T-helper 1 cell treated with Interleukin-12 subunit alpha and Interleukin-12 subunit beta and Interleukin-4 antibody, amounts not matched to agents 30 μg/mL and 1 μg/mL, for 36 hours (primary cell): Measurements from ENCODE around the gene GIPC1.
A peak's percentile ranks its signal among the peaks of the same experiment; 100 is the strongest.
"Not testable (repeated sequence)": the region's sequence is repeated elsewhere in the genome, so short reads cannot be mapped to it uniquely, and the experiment has no call there.

Experiments used
- H3K27ac Mint-ChIP-seq: one replicate; pipeline ENCODE4 v1.8.0; 2021; ENCODE audit warnings: mild to moderate bottlenecking, mixed read lengths
- H3K27me3 Mint-ChIP-seq: one replicate; pipeline ENCODE4 v1.8.0; 2021; ENCODE audit warnings: low read depth, mixed read lengths
- H3K36me3 Mint-ChIP-seq: one replicate; pipeline ENCODE4 v1.8.0; 2021; ENCODE audit warnings: low read depth, mixed read lengths
- H3K4me1 Mint-ChIP-seq: one replicate; pipeline ENCODE4 v1.8.0; 2021; ENCODE audit warnings: low read depth, mixed read lengths
- H3K4me3 Mint-ChIP-seq: one replicate; pipeline ENCODE4 v1.8.0; 2021; ENCODE audit warnings: mild to moderate bottlenecking, moderate library complexity, mixed read lengths
- H3K9me3 Mint-ChIP-seq: one replicate; pipeline ENCODE4 v1.8.0; 2021; ENCODE audit warnings: mixed read lengths

The GIPC1 gene

GRCh38 chr19:14511229-14511593 lies 15.3 kb upstream of the GIPC1 start:
- Mint-ChIP-seq H3K27me3 (no peaks in the 10 kb centered on the region), H3K27ac (peak overlapping the region; percentile 27), H3K4me1 (peaks cover 36% of the 10 kb centered on the region), H3K36me3 (peaks cover 19% of the 10 kb centered on the region), H3K9me3 (no peaks in the 10 kb centered on the region), H3K4me3 (no peak overlapping the region)

GRCh38 chr19:14510311-14511228 lies 14.6 kb upstream of the GIPC1 start:
- no peak overlapping the region for H3K27ac Mint-ChIP-seq
- peaks cover 36% of the 10 kb centered on the region for H3K4me1 Mint-ChIP-seq
- peaks cover 12% of the 10 kb centered on the region for H3K36me3 Mint-ChIP-seq
- no peaks in the 10 kb centered on the region for H3K27me3 Mint-ChIP-seq
- H3K9me3 Mint-ChIP-seq = no peaks in the 10 kb centered on the region
- no peak overlapping the region for H3K4me3 Mint-ChIP-seq

GRCh38 chr19:14507704-14508542 lies 12.0 kb upstream of the GIPC1 start:
- H3K27me3 Mint-ChIP-seq = peaks cover 9% of the 10 kb centered on the region
- no peaks in the 10 kb centered on the region for H3K9me3 Mint-ChIP-seq
- H3K27ac Mint-ChIP-seq = peak overlapping the region; percentile 93
- H3K4me1 Mint-ChIP-seq = peaks cover 30% of the 10 kb centered on the region
- H3K4me3 Mint-ChIP-seq = no peak overlapping the region
- no peaks in the 10 kb centered on the region for H3K36me3 Mint-ChIP-seq

- Mint-ChIP-seq H3K36me3 (no peaks in the 10 kb centered on the region), H3K4me1 (peaks cover 30% of the 10 kb centered on the region), H3K4me3 (peak overlapping the region; percentile 46), H3K9me3 (no peaks in the 10 kb centered on the region), H3K27me3 (peaks cover 9% of the 10 kb centered on the region), H3K27ac (peak overlapping the region; percentile 93)
Measured at GRCh38 chr19:14505488-14506239, 9.7 kb upstream of the GIPC1 start.

- H3K27me3 Mint-ChIP-seq, H3K4me3 Mint-ChIP-seq, H3K36me3 Mint-ChIP-seq, H3K27ac Mint-ChIP-seq, H3K9me3 Mint-ChIP-seq: not testable (repeated sequence)
- peaks cover 26% of the 10 kb centered on the region for H3K4me1 Mint-ChIP-seq
Measured at GRCh38 chr19:14504575-14504974, 8.6 kb upstream of the GIPC1 start.

- no peak overlapping the region for H3K27ac Mint-ChIP-seq
- H3K36me3 Mint-ChIP-seq = no peaks in the 10 kb centered on the region
- no peaks in the 10 kb centered on the region for H3K9me3 Mint-ChIP-seq
- no peak overlapping the region for H3K4me3 Mint-ChIP-seq
- H3K27me3 Mint-ChIP-seq = peaks cover 9% of the 10 kb centered on the region
- peaks cover 23% of the 10 kb centered on the region for H3K4me1 Mint-ChIP-seq
Measured at GRCh38 chr19:14503285-14503684, 7.4 kb upstream of the GIPC1 start.

GRCh38 chr19:14502334-14503092 lies 6.6 kb upstream of the GIPC1 start:
- Mint-ChIP-seq H3K27ac (no peak overlapping the region), H3K27me3 (peaks cover 9% of the 10 kb centered on the region), H3K9me3 (no peaks in the 10 kb centered on the region), H3K4me1 (peaks cover 19% of the 10 kb centered on the region), H3K4me3 (no peak overlapping the region), H3K36me3 (no peaks in the 10 kb centered on the region)

- Mint-ChIP-seq H3K27ac (peak overlapping the region; percentile 68), H3K27me3 (no peaks in the 10 kb centered on the region), H3K36me3 (peaks cover 3% of the 10 kb centered on the region), H3K4me1 (peaks cover 17% of the 10 kb centered on the region), H3K4me3 (peak overlapping the region; percentile 75), H3K9me3 (no peaks in the 10 kb centered on the region)
Measured at GRCh38 chr19:14497228-14497921, 1.4 kb upstream of the GIPC1 start.

GRCh38 chr19:14496834-14497227 lies 904 bp upstream of the GIPC1 start:
- Mint-ChIP-seq H3K27ac (peak overlapping the region; percentile 68), H3K9me3 (no peaks in the 10 kb centered on the region), H3K36me3 (peaks cover 3% of the 10 kb centered on the region)

GRCh38 chr19:14495672-14496028 lies 277 bp downstream of the GIPC1 start:
- no peaks in the 10 kb centered on the region for H3K27me3 Mint-ChIP-seq
- H3K4me3 Mint-ChIP-seq = peak overlapping the region; percentile 80
- peak overlapping the region; percentile 68 for H3K27ac Mint-ChIP-seq
- no peaks in the 10 kb centered on the region for H3K9me3 Mint-ChIP-seq
- H3K36me3 Mint-ChIP-seq = peaks cover 3% of the 10 kb centered on the region
- peaks cover 17% of the 10 kb centered on the region for H3K4me1 Mint-ChIP-seq

More at GRCh38 chr19:14496834-14497227, 904 bp upstream of the GIPC1 start:
- H3K27me3 Mint-ChIP-seq = no peaks in the 10 kb centered on the region
- peaks cover 17% of the 10 kb centered on the region for H3K4me1 Mint-ChIP-seq
- peak overlapping the region; percentile 75 for H3K4me3 Mint-ChIP-seq

GRCh38 chr19:14494910-14495671 lies 836 bp downstream of the GIPC1 start:
- Mint-ChIP-seq H3K36me3 (peaks cover 3% of the 10 kb centered on the region), H3K27ac (peak overlapping the region; percentile 68), H3K4me1 (peaks cover 17% of the 10 kb centered on the region), H3K9me3 (no peaks in the 10 kb centered on the region), H3K27me3 (no peaks in the 10 kb centered on the region), H3K4me3 (peak overlapping the region; percentile 80)

GRCh38 chr19:14494411-14494810 lies 1.5 kb downstream of the GIPC1 start:
- H3K4me1 Mint-ChIP-seq = peaks cover 17% of the 10 kb centered on the region
- no peaks in the 10 kb centered on the region for H3K9me3 Mint-ChIP-seq
- no peaks in the 10 kb centered on the region for H3K27me3 Mint-ChIP-seq
- H3K27ac Mint-ChIP-seq = peak overlapping the region; percentile 49
- H3K36me3 Mint-ChIP-seq = peaks cover 8% of the 10 kb centered on the region
- H3K4me3 Mint-ChIP-seq = peak overlapping the region; percentile 80
